Mesenchymal stem cell (in vitro differentiated cells and primary cell): ENCODE data around the gene ZIM2.

Experiments used
- DNase-seq: peaks from one replicate; pipeline ENCODE4 v3.0.0-alpha.2; 2013
- H2AFZ ChIP-seq: one replicate; pipeline ENCODE4 v1.6.1; 2013; ENCODE audit warnings: low read depth, mild to moderate bottlenecking, control low read depth, inconsistent platforms, low read length, moderate library complexity
- H2AK5ac ChIP-seq: 2 replicates; pipeline ENCODE4 v1.6.1; 2013; ENCODE audit warnings: low read length, moderate library complexity, mild to moderate bottlenecking, inconsistent platforms; ENCODE audit not compliant: severe bottlenecking
- H2BK120ac ChIP-seq: one replicate; pipeline ENCODE4 v1.6.1; 2013; ENCODE audit warnings: low read depth, mild to moderate bottlenecking, inconsistent platforms, low read length, moderate library complexity
- H2BK12ac ChIP-seq, 2 experiments: one replicate each; pipeline ENCODE4 v1.6.1; 2013; ENCODE audit warnings: inconsistent platforms in 2 of 2, low read length in 2 of 2, mild to moderate bottlenecking in 2 of 2, moderate library complexity in 2 of 2, control low read depth in 1 of 2
- H2BK15ac ChIP-seq: one replicate; pipeline ENCODE4 v1.6.1; 2013; ENCODE audit warnings: mild to moderate bottlenecking, low read depth, inconsistent platforms; ENCODE audit not compliant: poor library complexity, severe bottlenecking
- H2BK5ac ChIP-seq: 2 replicates; pipeline ENCODE4 v1.6.1; 2013; ENCODE audit warnings: low read depth, mild to moderate bottlenecking, low read length, control low read depth, inconsistent platforms; ENCODE audit not compliant: poor library complexity, severe bottlenecking
- H3K14ac ChIP-seq, 2 experiments: one replicate each; pipeline ENCODE4 v1.6.1; 2013; ENCODE audit warnings: inconsistent platforms in 2 of 2, low read length in 2 of 2, control low read depth in 1 of 2, mild to moderate bottlenecking in 1 of 2, moderate library complexity in 1 of 2
- H3K18ac ChIP-seq, 2 experiments: one replicate each; pipeline ENCODE4 v1.6.1; 2013; ENCODE audit warnings: inconsistent platforms in 2 of 2, low read length in 2 of 2, control low read depth in 1 of 2, low read depth in 1 of 2, mild to moderate bottlenecking in 1 of 2
- H3K23ac ChIP-seq, 2 experiments: one replicate each; pipeline ENCODE4 v1.6.1; 2013; ENCODE audit warnings: inconsistent platforms in 2 of 2, low read length in 2 of 2, mild to moderate bottlenecking in 2 of 2, moderate library complexity in 2 of 2, control low read depth in 1 of 2
- H3K27ac ChIP-seq: 2 replicates; pipeline ENCODE4 v1.5.1; 2013; ENCODE audit warnings: mild to moderate bottlenecking, moderate library complexity, low read length, control low read depth, inconsistent platforms; ENCODE audit not compliant: poor library complexity, severe bottlenecking
- H3K27me3 ChIP-seq, 2 experiments: 2 replicates each; pipeline versions ENCODE4 v1.6.1 to v1.7.0; 2013; ENCODE audit warnings: low read length in 2 of 2, mild to moderate bottlenecking in 2 of 2, moderate library complexity in 2 of 2, control low read depth in 1 of 2, inconsistent platforms in 1 of 2; ENCODE audit not compliant: control insufficient read depth in 1 of 2, insufficient read depth in 1 of 2
- H3K36me3 ChIP-seq, 2 experiments: 2 replicates each; pipeline versions ENCODE4 v1.6.1 to v1.7.0; 2013; ENCODE audit warnings: low read length in 2 of 2, control low read depth in 1 of 2, inconsistent platforms in 1 of 2, low read depth in 1 of 2, mild to moderate bottlenecking in 1 of 2; ENCODE audit not compliant: insufficient read depth in 2 of 2, control insufficient read depth in 1 of 2
- H3K4ac ChIP-seq, 2 experiments: one replicate each; pipeline ENCODE4 v1.6.1; 2013; ENCODE audit warnings: inconsistent platforms in 2 of 2, low read length in 2 of 2, mild to moderate bottlenecking in 2 of 2, moderate library complexity in 2 of 2, control low read depth in 1 of 2, low read depth in 1 of 2
- H3K4me1 ChIP-seq: 2 replicates; pipeline ENCODE4 v1.6.1; 2013; ENCODE audit warnings: low read depth, low read length, control low read depth; ENCODE audit not compliant: control insufficient read depth, insufficient read depth
- H3K4me2 ChIP-seq: 2 replicates; pipeline ENCODE4 v1.6.1; 2013; ENCODE audit warnings: low read length, mild to moderate bottlenecking, inconsistent platforms; ENCODE audit not compliant: poor library complexity, severe bottlenecking
- H3K4me3 ChIP-seq, 2 experiments: 2 replicates each; pipeline versions ENCODE4 v1.5.1 to v1.7.0; 2013; ENCODE audit warnings: low read length in 2 of 2, mild to moderate bottlenecking in 2 of 2, control low read depth in 1 of 2, low read depth in 1 of 2; ENCODE audit not compliant: insufficient read depth in 1 of 2
- H3K79me1 ChIP-seq: replicated peaks from 2 replicates; pipeline ENCODE4 v1.6.1; 2013; ENCODE audit warnings: mild to moderate bottlenecking, control low read depth, low read length, inconsistent platforms; ENCODE audit not compliant: poor library complexity, severe bottlenecking
- H3K9ac ChIP-seq: 2 replicates; pipeline ENCODE4 v1.7.0; 2013; ENCODE audit warnings: mild to moderate bottlenecking, low read length, moderate library complexity
- H3K9me3 ChIP-seq: 2 replicates; pipeline ENCODE4 v1.7.0; 2013; ENCODE audit warnings: mild to moderate bottlenecking, low read length; ENCODE audit not compliant: control insufficient read depth
- H4K8ac ChIP-seq: one replicate; pipeline ENCODE4 v1.6.1; 2013; ENCODE audit warnings: inconsistent platforms, mild to moderate bottlenecking, low read length, moderate library complexity
- H4K91ac ChIP-seq: one replicate; pipeline ENCODE4 v1.6.1; 2013; ENCODE audit warnings: mild to moderate bottlenecking, low read length, inconsistent platforms
- WGBS: methylation state at CpG from one replicate; pipeline ENCODE4 v1.1.7; 2013; ENCODE audit warnings: mixed read lengths; 5-methylcytosine and 5-hydroxymethylcytosine counted together

The ZIM2 gene

GRCh38 chr19:56764196-56764695, 76.3 kb downstream of the ZIM2 start:
- Histone ChIP-seq H3K27me3 (no peaks in the 10 kb centered on the region), H3K9me3 (peaks cover 27% of the 10 kb centered on the region), H2BK120ac (no peak overlapping the region), H3K4me2 (no peak overlapping the region), H2AK5ac (no peak overlapping the region), H3K4me1 (no peaks in the 10 kb centered on the region), H3K4ac (no peak overlapping the region), H2BK15ac (no peak overlapping the region), H2BK5ac (no peak overlapping the region), H3K36me3 (no peaks in the 10 kb centered on the region), H3K14ac (no peak overlapping the region), H3K18ac (no peak overlapping the region), H4K8ac (no peak overlapping the region), H3K9ac (no peak overlapping the region), H3K4me3 (no peak overlapping the region), H3K23ac (no peak overlapping the region), H3K27ac (no peak overlapping the region), H3K79me1 (no peaks in the 10 kb centered on the region), H4K91ac (no peak overlapping the region), H2AFZ (no peak overlapping the region), H2BK12ac (no peak overlapping the region)
- 87% methylated on average over 1 of the region's 1 CpG for WGBS
- DNase-seq, result no peak

GRCh38 chr19:56760842-56761241, 79.7 kb downstream of the ZIM2 start:
- H3K14ac ChIP-seq, result no peak overlapping the region
- no peak overlapping the region for H2BK15ac ChIP-seq
- H3K9me3 ChIP-seq, result peaks cover 30% of the 10 kb centered on the region
- no peaks in the 10 kb centered on the region for H3K4me1 ChIP-seq
- H3K4me2 ChIP-seq, result no peak overlapping the region
- DNase-seq, result no peak
- no peak overlapping the region for H3K27ac ChIP-seq
- H2AK5ac ChIP-seq, result no peak overlapping the region
- no peak overlapping the region for H2BK12ac ChIP-seq
- no peak overlapping the region for H2BK120ac ChIP-seq
- H3K4me3 ChIP-seq, result no peak overlapping the region
- H3K9ac ChIP-seq, result no peak overlapping the region
- H4K91ac ChIP-seq, result no peak overlapping the region
- WGBS, result 83% methylated on average over 10 of the region's 10 CpGs
- H3K4ac ChIP-seq, result no peak overlapping the region
- H3K36me3 ChIP-seq, result no peaks in the 10 kb centered on the region
- H3K27me3 ChIP-seq, result no peaks in the 10 kb centered on the region
- H3K23ac ChIP-seq, result no peak overlapping the region
- no peak overlapping the region for H2AFZ ChIP-seq
- H2BK5ac ChIP-seq, result no peak overlapping the region
- H3K79me1 ChIP-seq, result no peaks in the 10 kb centered on the region
- H3K18ac ChIP-seq, result no peak overlapping the region
- no peak overlapping the region for H4K8ac ChIP-seq

DNA sequence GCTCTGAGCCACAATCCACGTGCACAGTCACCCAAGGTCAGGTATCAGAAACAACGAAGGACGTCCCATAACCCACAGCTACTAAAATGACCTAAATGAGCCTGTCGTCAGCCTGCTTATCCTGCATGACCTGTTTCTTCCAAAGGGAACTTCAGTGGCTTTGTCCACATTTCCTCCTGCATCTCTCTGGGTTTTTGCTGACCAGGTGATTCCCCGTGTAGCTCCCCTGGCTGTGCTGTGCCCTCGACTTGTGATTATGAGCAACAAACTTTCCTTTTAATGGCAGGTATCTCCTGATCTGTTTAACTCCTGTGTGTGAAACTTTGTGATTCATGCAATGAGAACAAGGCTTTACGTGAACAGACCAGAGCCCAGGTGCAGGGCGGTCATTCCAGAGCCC, 81.0 kb downstream of the ZIM2 start:
- no peak overlapping the region for H4K8ac ChIP-seq
- no peaks in the 10 kb centered on the region for H3K79me1 ChIP-seq
- no peak overlapping the region for H3K27ac ChIP-seq
- WGBS, result 71% methylated on average over 8 of the region's 8 CpGs
- no peak overlapping the region for H3K4ac ChIP-seq
- H2BK5ac ChIP-seq, result no peak overlapping the region
- no peaks in the 10 kb centered on the region for H3K4me1 ChIP-seq
- no peak overlapping the region for H3K14ac ChIP-seq
- H3K27me3 ChIP-seq, result no peaks in the 10 kb centered on the region
- H2AK5ac ChIP-seq, result no peak overlapping the region
- H3K4me3 ChIP-seq, result no peak overlapping the region
- no peak overlapping the region for H3K18ac ChIP-seq
- H2BK12ac ChIP-seq, result no peak overlapping the region
- H3K9me3 ChIP-seq, result peaks cover 31% of the 10 kb centered on the region
- no peaks in the 10 kb centered on the region for H3K36me3 ChIP-seq
- H4K91ac ChIP-seq, result no peak overlapping the region
- no peak overlapping the region for H2BK120ac ChIP-seq
- no peak overlapping the region for H2AFZ ChIP-seq
- no peak overlapping the region for H3K4me2 ChIP-seq
- no peak overlapping the region for H3K23ac ChIP-seq
- H3K9ac ChIP-seq, result no peak overlapping the region
- no peak overlapping the region for H2BK15ac ChIP-seq
- DNase-seq, result no peak

GRCh38 chr19:56751078-56751489, 89.4 kb downstream of the ZIM2 start:
- WGBS, result 72% methylated on average over 6 of the region's 6 CpGs

More at GRCh38 chr19:56751078-56751489, 89.4 kb downstream of the ZIM2 start:
- Histone ChIP-seq H3K27me3 (no peaks in the 10 kb centered on the region), H3K79me1 (no peaks in the 10 kb centered on the region), H3K4me1 (no peaks in the 10 kb centered on the region), H2BK120ac (no peak overlapping the region), H2BK12ac (no peak overlapping the region), H4K8ac (no peak overlapping the region), H4K91ac (no peak overlapping the region), H3K9me3 (peaks cover 13% of the 10 kb centered on the region), H3K9ac (no peak overlapping the region), H3K4ac (no peak overlapping the region), H3K4me2 (no peak overlapping the region), H3K14ac (no peak overlapping the region), H3K4me3 (no peak overlapping the region), H2AK5ac (no peak overlapping the region), H3K23ac (no peak overlapping the region), H3K27ac (no peak overlapping the region), H2BK5ac (no peak overlapping the region), H3K36me3 (no peaks in the 10 kb centered on the region), H2BK15ac (no peak overlapping the region), H2AFZ (no peak overlapping the region), H3K18ac (no peak overlapping the region)
- no peak for DNase-seq
